ENCODE results near the gene WFIKKN1.

Gene WFIKKN1

DNA sequence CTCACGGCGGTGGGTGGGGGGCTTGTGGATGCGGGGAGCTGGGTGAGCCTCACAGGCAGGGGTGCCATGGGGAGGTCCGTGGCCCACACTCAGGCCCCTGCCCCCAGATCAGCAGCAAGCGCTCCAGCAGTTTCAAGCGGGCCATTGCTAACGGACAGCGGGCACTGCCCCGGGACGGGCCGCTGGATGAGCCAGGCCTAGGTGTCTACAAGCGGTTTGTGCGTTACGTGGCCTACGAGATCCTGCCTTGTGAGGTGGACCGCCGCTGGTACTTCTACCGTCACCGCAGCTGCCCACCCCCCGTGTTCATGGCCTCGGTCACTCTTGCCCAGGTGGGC, 45.7 kb downstream of the WFIKKN1 start:
- no peak overlapping the region for H3K27ac ChIP-seq (ENCODE audit: low read depth, low read length, poor library complexity, severe bottlenecking)
- H3K4me3 ChIP-seq (ENCODE audit: low read depth, low read length, poor library complexity, severe bottlenecking), result no peak overlapping the region
- H3K36me3 ChIP-seq (ENCODE audit: insufficient read depth, low read length), result peaks cover 37% of the 10 kb centered on the region
- H4K20me1 ChIP-seq (ENCODE audit: insufficient read depth, low read length), result no peaks in the 10 kb centered on the region
- no peaks in the 10 kb centered on the region for H3K9me2 ChIP-seq (ENCODE audit: low read depth, low read length)
- no peak overlapping the region for H3K4me2 ChIP-seq (ENCODE audit: low read length)
- TF ChIP-seq, protein P1, sequence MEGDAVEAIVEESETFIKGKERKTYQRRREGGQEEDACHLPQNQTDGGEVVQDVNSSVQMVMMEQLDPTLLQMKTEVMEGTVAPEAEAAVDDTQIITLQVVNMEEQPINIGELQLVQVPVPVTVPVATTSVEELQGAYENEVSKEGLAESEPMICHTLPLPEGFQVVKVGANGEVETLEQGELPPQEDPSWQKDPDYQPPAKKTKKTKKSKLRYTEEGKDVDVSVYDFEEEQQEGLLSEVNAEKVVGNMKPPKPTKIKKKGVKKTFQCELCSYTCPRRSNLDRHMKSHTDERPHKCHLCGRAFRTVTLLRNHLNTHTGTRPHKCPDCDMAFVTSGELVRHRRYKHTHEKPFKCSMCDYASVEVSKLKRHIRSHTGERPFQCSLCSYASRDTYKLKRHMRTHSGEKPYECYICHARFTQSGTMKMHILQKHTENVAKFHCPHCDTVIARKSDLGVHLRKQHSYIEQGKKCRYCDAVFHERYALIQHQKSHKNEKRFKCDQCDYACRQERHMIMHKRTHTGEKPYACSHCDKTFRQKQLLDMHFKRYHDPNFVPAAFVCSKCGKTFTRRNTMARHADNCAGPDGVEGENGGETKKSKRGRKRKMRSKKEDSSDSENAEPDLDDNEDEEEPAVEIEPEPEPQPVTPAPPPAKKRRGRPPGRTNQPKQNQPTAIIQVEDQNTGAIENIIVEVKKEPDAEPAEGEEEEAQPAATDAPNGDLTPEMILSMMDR (IDR thresholded peaks at IDR 0.05; ENCODE audit: low read length), result no peak
- TF ChIP-seq EZH2 (IDR thresholded peaks at IDR 0.05; ENCODE audit: borderline replicate concordance, low read length), result no peak
- no peaks in the 10 kb centered on the region for H3F3A ChIP-seq (ENCODE audit: insufficient read depth, low read length)
- no peaks in the 10 kb centered on the region for H3K9me3 ChIP-seq (ENCODE audit: low read length)
- H3K4me1 ChIP-seq (ENCODE audit: insufficient read depth, low read length, severe bottlenecking), result peaks cover 23% of the 10 kb centered on the region
- no peaks in the 10 kb centered on the region for H3K27me3 ChIP-seq (ENCODE audit: insufficient read depth, low read length)
- 0 out of 2 replicates have a peak, but pooled peaks cover 7% of the 10 kb centered on the region for H3K79me2 ChIP-seq (ENCODE audit: insufficient read depth, low read length)
- H2AFZ ChIP-seq (ENCODE audit: low read length), result no peak overlapping the region
- no peak overlapping the region for H3K9ac ChIP-seq (ENCODE audit: low read length)

DNA sequence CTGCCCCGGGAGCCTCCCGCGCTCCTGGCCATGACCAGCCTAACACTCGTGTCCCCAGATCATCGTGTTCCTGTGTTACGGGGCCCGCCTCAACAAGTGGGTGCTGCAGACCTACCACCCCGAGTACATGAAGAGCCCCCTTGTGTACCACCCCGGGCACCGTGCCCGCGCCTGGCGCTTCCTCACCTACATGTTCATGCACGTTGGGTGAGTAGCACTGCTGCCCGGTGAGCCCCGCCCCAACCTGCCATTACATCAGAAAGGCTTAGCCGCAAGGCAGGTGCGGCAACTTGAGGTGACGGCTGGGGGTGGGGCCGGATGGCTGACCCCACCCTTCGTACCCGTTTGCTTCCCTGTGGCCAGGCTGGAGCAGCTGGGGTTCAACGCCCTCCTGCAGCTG, 46.1 kb downstream of the WFIKKN1 start:
- Histone ChIP-seq H3K79me2 (ENCODE audit: insufficient read depth, low read length) (0 out of 2 replicates have a peak, but pooled peaks cover 8% of the 10 kb centered on the region), H3K27ac (ENCODE audit: low read depth, low read length, poor library complexity, severe bottlenecking) (no peak overlapping the region), H3K9ac (ENCODE audit: low read length) (no peak overlapping the region), H3K4me3 (ENCODE audit: low read depth, low read length, poor library complexity, severe bottlenecking) (no peak overlapping the region), H3F3A (ENCODE audit: insufficient read depth, low read length) (no peaks in the 10 kb centered on the region), H3K4me2 (ENCODE audit: low read length) (peak overlapping the region; percentile 18; the same call in 1 of the 2 replicates), H3K9me2 (ENCODE audit: low read depth, low read length) (no peaks in the 10 kb centered on the region), H4K20me1 (ENCODE audit: insufficient read depth, low read length) (no peaks in the 10 kb centered on the region), H2AFZ (ENCODE audit: low read length) (no peak overlapping the region), H3K27me3 (ENCODE audit: insufficient read depth, low read length) (no peaks in the 10 kb centered on the region), H3K36me3 (ENCODE audit: insufficient read depth, low read length) (peaks cover 37% of the 10 kb centered on the region), H3K9me3 (ENCODE audit: low read length) (no peaks in the 10 kb centered on the region), H3K4me1 (ENCODE audit: insufficient read depth, low read length, severe bottlenecking) (peaks cover 27% of the 10 kb centered on the region)
- TF ChIP-seq, protein P1 (IDR thresholded peaks at IDR 0.05; ENCODE audit: low read length), result no peak
- TF ChIP-seq EZH2 (IDR thresholded peaks at IDR 0.05; ENCODE audit: borderline replicate concordance, low read length), result no peak

DNA sequence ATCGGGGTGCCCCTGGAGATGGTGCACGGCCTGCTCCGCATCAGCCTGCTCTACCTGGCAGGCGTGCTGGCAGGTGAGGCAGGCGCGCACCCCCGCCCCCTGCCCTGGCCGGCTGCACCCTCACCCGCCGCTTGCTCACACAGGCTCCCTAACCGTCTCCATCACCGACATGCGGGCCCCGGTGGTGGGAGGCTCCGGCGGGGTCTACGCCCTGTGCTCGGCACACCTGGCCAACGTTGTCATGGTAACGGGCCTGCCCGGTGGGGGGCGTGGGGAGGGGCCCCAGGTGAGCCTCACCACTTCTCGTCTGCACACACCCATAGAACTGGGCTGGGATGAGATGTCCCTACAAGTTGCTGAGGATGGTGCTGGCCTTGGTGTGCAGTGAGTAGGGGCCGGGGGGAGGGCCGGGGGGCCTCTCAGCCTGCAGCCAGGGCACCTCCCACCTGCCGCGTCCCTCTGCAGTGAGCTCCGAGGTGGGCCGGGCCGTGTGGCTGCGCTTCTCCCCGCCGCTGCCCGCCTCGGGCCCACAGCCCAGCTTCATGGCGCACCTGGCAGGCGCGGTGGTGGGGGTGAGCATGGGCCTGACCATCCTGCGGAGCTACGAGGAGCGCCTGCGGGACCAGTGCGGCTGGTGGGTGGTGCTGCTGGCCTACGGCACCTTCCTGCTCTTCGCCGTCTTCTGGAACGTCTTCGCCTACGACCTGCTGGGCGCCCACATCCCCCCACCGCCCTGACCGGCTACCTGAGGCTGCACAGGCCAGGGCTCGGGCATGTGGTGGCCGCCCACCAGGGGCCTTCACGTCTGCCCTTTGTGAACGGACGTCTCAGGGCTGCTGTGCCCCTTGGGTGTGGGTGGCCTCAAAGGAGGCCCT, 46.8 kb downstream of the WFIKKN1 start:
- H2AFZ ChIP-seq (ENCODE audit: low read length), result no peak overlapping the region
- H3K36me3 ChIP-seq (ENCODE audit: insufficient read depth, low read length), result peaks cover 37% of the 10 kb centered on the region
- no peak overlapping the region for H3K27ac ChIP-seq (ENCODE audit: low read depth, low read length, poor library complexity, severe bottlenecking)
- no peaks in the 10 kb centered on the region for H3K9me2 ChIP-seq (ENCODE audit: low read depth, low read length)
- peak overlapping the region; percentile 18; the same call in 1 of the 2 replicates for H3K4me2 ChIP-seq (ENCODE audit: low read length)
- H4K20me1 ChIP-seq (ENCODE audit: insufficient read depth, low read length), result no peaks in the 10 kb centered on the region
- H3K79me2 ChIP-seq (ENCODE audit: insufficient read depth, low read length), result 0 out of 2 replicates have a peak, but pooled peaks cover 8% of the 10 kb centered on the region
- no peaks in the 10 kb centered on the region for H3F3A ChIP-seq (ENCODE audit: insufficient read depth, low read length)
- H3K9me3 ChIP-seq (ENCODE audit: low read length), result no peaks in the 10 kb centered on the region
- no peak overlapping the region for H3K9ac ChIP-seq (ENCODE audit: low read length)
- H3K4me1 ChIP-seq (ENCODE audit: insufficient read depth, low read length, severe bottlenecking), result peaks cover 33% of the 10 kb centered on the region
- H3K27me3 ChIP-seq (ENCODE audit: insufficient read depth, low read length), result no peaks in the 10 kb centered on the region
- TF ChIP-seq EZH2 (IDR thresholded peaks at IDR 0.05; ENCODE audit: borderline replicate concordance, low read length), result no peak
- TF ChIP-seq, protein P1 (IDR thresholded peaks at IDR 0.05; ENCODE audit: low read length), result no peak
- no peak overlapping the region for H3K4me3 ChIP-seq (ENCODE audit: low read depth, low read length, poor library complexity, severe bottlenecking)
